Keratinocyte (primary cell): ENCODE results near the gene CNTNAP2.

Experiments used
- EZH2 ChIP-seq: IDR thresholded peaks from one replicate; pipeline ENCODE4 v1.6.1; 2012; ENCODE audit warnings: inconsistent platforms, mild to moderate bottlenecking, low read length, moderate library complexity
- TF ChIP-seq, protein P1 (sequence below), 3 experiments: IDR thresholded peaks in 1 of 3; conservative IDR thresholded peaks in 1 of 3; optimal IDR thresholded peaks in 1 of 3; 2 replicates in 2 of 3; 3 replicates in 1 of 3; pipeline versions ENCODE3 to v1.5.1; 2011; ENCODE audit warnings: low read length in 3 of 3, mild to moderate bottlenecking in 3 of 3, moderate library complexity in 2 of 3, control low read depth in 1 of 3, inconsistent platforms in 1 of 3; ENCODE audit not compliant: insufficient read depth in 2 of 3; ENCODE audit errors: extremely low read depth in 1 of 3

DNA sequence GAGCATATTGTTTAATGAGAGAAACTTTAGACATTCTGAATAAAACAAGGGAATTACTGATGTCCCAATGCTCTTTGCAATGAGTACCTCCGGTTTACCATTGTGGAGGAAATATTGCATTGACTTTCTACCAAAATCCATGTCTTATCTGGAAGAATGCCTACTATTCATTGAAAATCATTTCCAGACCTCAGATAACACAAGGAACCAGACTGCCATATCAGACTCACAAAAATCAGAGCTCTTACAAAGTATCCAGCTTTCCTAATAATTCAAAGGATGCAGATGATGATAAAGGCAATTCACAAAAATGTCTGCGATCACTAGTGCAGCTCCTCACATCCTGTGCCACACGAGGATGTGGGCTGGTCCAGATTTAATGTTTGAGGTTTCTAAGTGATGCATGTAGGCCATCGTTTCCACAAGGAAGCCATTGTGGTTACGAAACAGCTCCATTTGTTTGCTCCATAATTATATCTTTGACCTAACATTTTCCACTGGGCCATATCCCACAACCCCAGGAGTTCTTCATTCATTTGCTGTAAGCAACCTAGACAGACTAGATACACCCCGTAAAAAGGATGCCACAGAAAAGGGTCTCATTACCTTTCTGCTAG is 1642.8 kb downstream of the CNTNAP2 start:
- TF ChIP-seq, protein P1, sequence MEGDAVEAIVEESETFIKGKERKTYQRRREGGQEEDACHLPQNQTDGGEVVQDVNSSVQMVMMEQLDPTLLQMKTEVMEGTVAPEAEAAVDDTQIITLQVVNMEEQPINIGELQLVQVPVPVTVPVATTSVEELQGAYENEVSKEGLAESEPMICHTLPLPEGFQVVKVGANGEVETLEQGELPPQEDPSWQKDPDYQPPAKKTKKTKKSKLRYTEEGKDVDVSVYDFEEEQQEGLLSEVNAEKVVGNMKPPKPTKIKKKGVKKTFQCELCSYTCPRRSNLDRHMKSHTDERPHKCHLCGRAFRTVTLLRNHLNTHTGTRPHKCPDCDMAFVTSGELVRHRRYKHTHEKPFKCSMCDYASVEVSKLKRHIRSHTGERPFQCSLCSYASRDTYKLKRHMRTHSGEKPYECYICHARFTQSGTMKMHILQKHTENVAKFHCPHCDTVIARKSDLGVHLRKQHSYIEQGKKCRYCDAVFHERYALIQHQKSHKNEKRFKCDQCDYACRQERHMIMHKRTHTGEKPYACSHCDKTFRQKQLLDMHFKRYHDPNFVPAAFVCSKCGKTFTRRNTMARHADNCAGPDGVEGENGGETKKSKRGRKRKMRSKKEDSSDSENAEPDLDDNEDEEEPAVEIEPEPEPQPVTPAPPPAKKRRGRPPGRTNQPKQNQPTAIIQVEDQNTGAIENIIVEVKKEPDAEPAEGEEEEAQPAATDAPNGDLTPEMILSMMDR (optimal IDR thresholded peaks at IDR 0.05 in 1 of 3, IDR thresholded peaks at IDR 0.05 in 1 of 3, conservative IDR thresholded peaks at IDR 0.05 in 1 of 3; ENCODE audit: extremely low read depth in 1 of 3, insufficient read depth in 2 of 3, low read length in 3 of 3), result no peak
- TF ChIP-seq EZH2, result no peak
